Pancreas (tissue), 10 donors: ENCODE measurements around the gene COMMD4. TPM values are rescaled to one million over a fixed set of nuclear protein-coding genes. Genes with fewer than 3 reads are reported as not detected.

Source experiments
- ATAC-seq, 4 donors: fragments of 200-7000 bp; cut with Tn5 transposase; one replicate each; pipeline versions ENCODE4 v1.8.0 to v1.9.1; 2020; ENCODE audit warnings: mild to moderate bottlenecking in 4 of 4, moderate library complexity in 4 of 4
- DNase-seq, 6 donors: peaks; one replicate each; pipeline ENCODE4 v3.0.0-alpha.2; 2020
- FAIRE-seq: peaks from 2 replicates; lab custom pipeline; 2012; peaks lifted over from hg19 to GRCh38; lab: Jason Lieb, UNC
- H3K27ac ChIP-seq, 4 donors: fragments of 200-600 bp; sonication (generic); 1 replicate in 3 of 4; 2 replicates in 1 of 4; pipeline versions ENCODE4 v1.5.0 to v1.8.0; 2020
- H3K27me3 ChIP-seq, 4 donors: fragments of 200-600 bp; one replicate each; pipeline ENCODE4 v1.8.0; 2021
- H3K36me3 ChIP-seq, 3 donors: fragments of 200-600 bp; sonication (generic) in 1 of 3; one replicate each; pipeline versions ENCODE4 v1.5.0 to v1.8.0; 2020 to 2021
- H3K4me1 ChIP-seq, 3 donors: fragments of 200-600 bp; one replicate each; pipeline ENCODE4 v1.8.0; 2021
- H3K4me3 ChIP-seq, 4 donors: fragments of 200-600 bp; sonication (generic) in 2 of 4; one replicate each; pipeline versions ENCODE4 v1.5.0 to v1.8.0; 2020 to 2021
- H3K9me3 ChIP-seq, 4 donors: fragments of 200-600 bp; one replicate each; pipeline ENCODE4 v1.8.0; 2021
- CTCF ChIP-seq, 4 donors: fragments of 200-600 bp; sonication (generic) in 3 of 4; IDR thresholded peaks; one replicate each; pipeline versions ENCODE4 v1.5.0 to v1.8.0; 2021; ENCODE audit warnings: antibody characterized with exemption in 4 of 4
- WGBS, 2 donors: extraction: QIAGEN DNeasy Blood & Tissue Kit; methylation state at CpG; one replicate each; pipeline ENCODE4 v1.1.7; 2013; 5-methylcytosine and 5-hydroxymethylcytosine counted together
- intact Hi-C, 3 donors: fragments of 100-400 bp; cut with DNase I; formaldehyde crosslinking; loops; one replicate each; pipeline versions ENCODE4 v1.11.1 to v1.14.2; 2022
- polyA plus RNA-seq, 2 donors: library from polyadenylated mRNA; stranded (reverse); fragments of 200-250 nt; gene quantifications; one replicate each; pipeline ENCODE4 v1.2.3, GENCODE V29; 2013
- total RNA-seq, 6 donors: library from RNA; stranded (reverse); fragmentation: NEBNext Ultra II Directional in 4 of 6; extraction: Animal tissue kit (Norgen Biotek cat#: 25700) in 4 of 6; gene quantifications; one replicate each; pipeline versions ENCODE4 v1.2.1 to v1.2.4, GENCODE V29; 2021 to 2023
- donor health status: healthy with polysubstance abuse.
- donor health status: DM: no; HTN: no; CAD: no; lungs with moderate emphysema.
- donor health status: DM: no; HTN: no; CAD: no.
- donor health status: control.
- donor health status: control.
- donor health status: Bipolar disorder and iron deficiency.
- donor health status: DM: yes; HTN: yes; CAD: no.
- donor health status: DM: no; HTN: no; CAD: no.
- donor health status: DM: no; HTN: no; CAD: no.
- donor health status: DM: yes; HTN: yes; CAD: no.

COMMD4 gene
- total and polyA plus RNA-seq, 8 donors: 19.6 to 97.7 (median 26.3) TPM

- no peaks in the 10 kb centered on the region for H3K27me3 ChIP-seq
- H3K4me1 ChIP-seq: no peaks in the 10 kb centered on the region
- ATAC-seq (no peak), DNase-seq (peak in 2 of 6 donors; percentile 2 to 5), FAIRE-seq (no peak)
- H3K27ac ChIP-seq: no peak overlapping the region
- H3K4me3 ChIP-seq: no peak overlapping the region
- TF ChIP-seq CTCF (IDR thresholded peaks at IDR 0.05): no peak
- WGBS, 2 donors: 91 to 98% methylated on average over 8 to 10 of the region's 10 CpGs
- intact Hi-C loops: no loop called here
- no peaks in the 10 kb centered on the region for H3K9me3 ChIP-seq
- H3K36me3 ChIP-seq: peaks cover 0 to 31% (median 8%) of the 10 kb centered on the region in 3 donors
Observed at GRCh38 chr15:75358771-75359536, 23.1 kb downstream of the COMMD4 start.

- peaks cover 0 to 31% (median 8%) of the 10 kb centered on the region in 3 donors for H3K36me3 ChIP-seq
- intact Hi-C loops: loop anchor here in 1 of 3 donors (10.0 kb wide), 1 partner anchor 325 kb away; no protein-coding TSS in a partner anchor
- TF ChIP-seq CTCF (IDR thresholded peaks at IDR 0.05): no peak
- ATAC-seq (no peak), FAIRE-seq (no peak), DNase-seq (peak in 1 of 6 donors; percentile 8)
- no peaks in the 10 kb centered on the region for H3K27me3 ChIP-seq
- 92% methylated on average over 15 of the region's 15 CpGs for WGBS, 2 donors
- no peaks in the 10 kb centered on the region for H3K9me3 ChIP-seq
- no peaks in the 10 kb centered on the region for H3K4me1 ChIP-seq
- no peak overlapping the region for H3K27ac ChIP-seq
- H3K4me3 ChIP-seq: no peak overlapping the region
Observed at GRCh38 chr15:75359537-75360250, 23.8 kb downstream of the COMMD4 start.

- Histone ChIP-seq H3K9me3 (no peaks in the 10 kb centered on the region), H3K36me3 (peaks cover 0 to 31% (median 8%) of the 10 kb centered on the region in 3 donors), H3K4me3 (no peak overlapping the region), H3K27ac (no peak overlapping the region), H3K27me3 (no peaks in the 10 kb centered on the region), H3K4me1 (no peaks in the 10 kb centered on the region)
- intact Hi-C loops: loop anchor here in 1 of 3 donors (10.0 kb wide), 1 partner anchor 324 kb away; no protein-coding TSS in a partner anchor
- TF ChIP-seq CTCF (IDR thresholded peaks at IDR 0.05): no peak
- DNase-seq (no peak), ATAC-seq (no peak), FAIRE-seq (no peak)
- WGBS, 2 donors: 79 to 89% methylated on average over 1 of the region's 1 CpG
Observed at GRCh38 chr15:75360391-75360790, 24.5 kb downstream of the COMMD4 start.

GRCh38 chr15:75360856-75361255 is 25.0 kb downstream of the COMMD4 start:
- no peaks in the 10 kb centered on the region for H3K9me3 ChIP-seq
- H3K27me3 ChIP-seq: no peaks in the 10 kb centered on the region
- no peak for ATAC-seq
- H3K4me1 ChIP-seq: no peaks in the 10 kb centered on the region
- intact Hi-C loops: loop anchor here in 1 of 3 donors (10.0 kb wide), 1 partner anchor 324 kb away; no protein-coding TSS in a partner anchor
- peak in 1 of 6 donors; percentile 2 for DNase-seq
- no peak for FAIRE-seq
- no peak for TF ChIP-seq CTCF (IDR thresholded peaks at IDR 0.05)
- peaks cover 0 to 31% (median 7%) of the 10 kb centered on the region in 3 donors for H3K36me3 ChIP-seq
- WGBS, 2 donors: 89 to 100% methylated on average over 6 to 7 of the region's 7 CpGs
- no peak overlapping the region for H3K27ac ChIP-seq
- H3K4me3 ChIP-seq: no peak overlapping the region
